Mesendoderm (in vitro differentiated cells): ENCODE data around the gene ST7.

Source experiments
- DNase-seq: peaks from one replicate; pipeline ENCODE4 v3.0.0; 2013
- H2AK5ac ChIP-seq: 2 replicates; pipeline ENCODE4 v1.6.1; 2013; ENCODE audit warnings: low read length, inconsistent platforms
- H2BK120ac ChIP-seq: 2 replicates; pipeline ENCODE4 v1.6.1; 2013; ENCODE audit warnings: low read depth, mild to moderate bottlenecking, low read length, moderate library complexity, mixed read lengths
- H2BK15ac ChIP-seq: replicated peaks from 2 replicates; pipeline ENCODE4 v1.6.1; 2013; ENCODE audit warnings: low read depth, mild to moderate bottlenecking, moderate library complexity
- H2BK5ac ChIP-seq: 2 replicates; pipeline ENCODE4 v1.6.1; 2013; ENCODE audit warnings: low read length, inconsistent platforms
- H3K18ac ChIP-seq: 2 replicates; pipeline ENCODE4 v1.6.1; 2013; ENCODE audit warnings: mild to moderate bottlenecking, low read length, mixed read lengths
- H3K23ac ChIP-seq: one replicate; pipeline ENCODE4 v1.6.1; 2013; ENCODE audit warnings: low read length
- H3K27ac ChIP-seq: 2 replicates; pipeline ENCODE4 v1.5.1; 2013; ENCODE audit warnings: low read depth, mild to moderate bottlenecking, inconsistent platforms, low read length, moderate library complexity
- H3K27me3 ChIP-seq: 2 replicates; pipeline ENCODE4 v1.6.1; 2013; ENCODE audit warnings: low read length, control low read depth, mild to moderate bottlenecking, inconsistent platforms; ENCODE audit not compliant: insufficient read depth, poor library complexity
- H3K36me3 ChIP-seq: 2 replicates; pipeline ENCODE4 v1.6.1; 2013; ENCODE audit warnings: low read length, inconsistent platforms; ENCODE audit not compliant: control insufficient read depth, insufficient read depth
- H3K4ac ChIP-seq: one replicate; pipeline ENCODE4 v1.6.1; 2013; ENCODE audit warnings: low read depth, mild to moderate bottlenecking, low read length, moderate library complexity
- H3K4me1 ChIP-seq: 2 replicates; pipeline ENCODE4 v1.6.1; 2013; ENCODE audit warnings: low read depth, low read length, inconsistent platforms; ENCODE audit not compliant: control insufficient read depth
- H3K4me2 ChIP-seq: 2 replicates; pipeline ENCODE4 v1.6.1; 2013; ENCODE audit warnings: low read length
- H3K4me3 ChIP-seq: 2 replicates; pipeline ENCODE4 v1.5.1; 2013; ENCODE audit warnings: mild to moderate bottlenecking, low read length
- H3K56ac ChIP-seq: one replicate; pipeline ENCODE4 v1.6.1; 2013; ENCODE audit warnings: low read length
- H3K79me1 ChIP-seq: 2 replicates; pipeline ENCODE4 v1.6.1; 2013; ENCODE audit warnings: low read length, inconsistent platforms
- H3K79me2 ChIP-seq: 2 replicates; pipeline ENCODE4 v1.6.1; 2013; ENCODE audit warnings: mild to moderate bottlenecking, low read length; ENCODE audit not compliant: control insufficient read depth, insufficient read depth
- H3K9ac ChIP-seq: 2 replicates; pipeline ENCODE4 v1.6.1; 2013; ENCODE audit warnings: low read length, inconsistent platforms
- H4K5ac ChIP-seq: one replicate; pipeline ENCODE4 v1.6.1; 2013; ENCODE audit warnings: low read length
- H4K8ac ChIP-seq: one replicate; pipeline ENCODE4 v1.6.1; 2013; ENCODE audit warnings: low read depth, mild to moderate bottlenecking, control low read depth, low read length, moderate library complexity
- WGBS: extraction: QIAGEN DNeasy Blood & Tissue Kit; methylation state at CpG from one replicate; pipeline ENCODE4 v1.1.7; 2013; ENCODE audit warnings: low lambda C conversion rate, missing lambda C conversion rate; ENCODE audit not compliant: insufficient coverage; ENCODE audit errors: extremely low coverage; 5-methylcytosine and 5-hydroxymethylcytosine counted together

The ST7 gene

GRCh38 chr7:117264716-117265115 lies 311.4 kb downstream of the ST7 start:
- no peak overlapping the region for H3K27ac ChIP-seq
- no peak overlapping the region for H3K9ac ChIP-seq
- no peak overlapping the region for H3K4me2 ChIP-seq
- H3K4me1 ChIP-seq: no peaks in the 10 kb centered on the region
- H3K4me3 ChIP-seq: no peak overlapping the region
- H4K8ac ChIP-seq: no peak overlapping the region
- no peak overlapping the region for H3K56ac ChIP-seq
- no peak for DNase-seq
- H2BK120ac ChIP-seq: no peak overlapping the region
- no peak overlapping the region for H3K23ac ChIP-seq
- no CpG with 5 or more reads among the region's 1 CpG for WGBS
- no peaks in the 10 kb centered on the region for H3K79me2 ChIP-seq
- no peak overlapping the region for H3K4ac ChIP-seq
- H2AK5ac ChIP-seq: no peak overlapping the region
- no peak overlapping the region for H2BK5ac ChIP-seq
- no peak overlapping the region for H3K18ac ChIP-seq
- no peaks in the 10 kb centered on the region for H3K79me1 ChIP-seq
- no peaks in the 10 kb centered on the region for H3K36me3 ChIP-seq
- no peak overlapping the region for H4K5ac ChIP-seq
- no peak overlapping the region for H2BK15ac ChIP-seq
- no peaks in the 10 kb centered on the region for H3K27me3 ChIP-seq

DNA sequence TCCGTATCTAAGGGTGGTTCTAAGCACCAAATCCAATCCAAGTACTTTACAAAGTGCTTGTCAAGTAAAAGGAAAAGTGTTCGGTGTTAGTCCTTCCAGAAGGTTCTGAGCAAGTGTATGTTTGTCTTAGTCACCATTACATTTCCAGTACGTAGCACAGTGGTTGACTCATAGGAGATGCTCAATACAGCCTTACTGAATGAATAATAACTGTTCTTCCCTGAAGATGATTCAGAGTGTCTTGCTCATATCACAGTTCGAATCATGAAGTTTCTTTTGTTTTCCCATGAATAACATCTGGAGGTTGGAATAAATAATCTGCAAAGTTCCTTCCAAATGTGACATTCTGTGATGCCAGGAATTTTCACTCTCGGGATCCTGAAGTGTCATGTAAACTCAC lies 316.1 kb downstream of the ST7 start:
- H3K4me2 ChIP-seq: no peak overlapping the region

DNA sequence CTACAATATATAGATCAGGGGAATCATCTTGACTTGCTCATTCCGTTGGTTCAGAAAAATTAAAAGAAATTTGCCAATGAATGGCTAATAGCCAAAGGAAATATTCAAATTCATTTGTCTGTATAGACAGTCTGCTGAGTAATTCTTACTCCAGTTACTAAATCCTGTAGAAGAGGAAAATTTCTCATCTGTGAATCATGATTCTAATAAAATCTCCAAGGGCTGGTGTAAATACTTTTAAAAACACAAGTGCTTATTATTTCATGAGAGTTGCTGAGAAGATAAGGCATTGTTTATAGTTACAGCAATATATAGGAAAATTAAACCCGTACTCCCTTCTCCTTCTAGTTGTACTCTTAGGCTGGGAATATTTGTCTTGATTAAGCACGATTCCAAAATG lies 316.6 kb downstream of the ST7 start:
- no peak overlapping the region for H3K56ac ChIP-seq
- H3K27me3 ChIP-seq: no peaks in the 10 kb centered on the region
- no peak overlapping the region for H3K4me3 ChIP-seq
- no peak overlapping the region for H3K27ac ChIP-seq
- H3K79me2 ChIP-seq: no peaks in the 10 kb centered on the region
- no peaks in the 10 kb centered on the region for H3K4me1 ChIP-seq
- no peaks in the 10 kb centered on the region for H3K79me1 ChIP-seq
- H3K4me2 ChIP-seq: no peak overlapping the region
- no peak overlapping the region for H2BK5ac ChIP-seq
- no peak overlapping the region for H2BK120ac ChIP-seq
- H3K4ac ChIP-seq: no peak overlapping the region
- no peak overlapping the region for H3K18ac ChIP-seq
- no peak overlapping the region for H2AK5ac ChIP-seq
- H4K8ac ChIP-seq: no peak overlapping the region
- no CpG with 5 or more reads among the region's 3 CpGs for WGBS
- no peak overlapping the region for H3K23ac ChIP-seq
- H3K9ac ChIP-seq: no peak overlapping the region
- no peak overlapping the region for H4K5ac ChIP-seq
- H2BK15ac ChIP-seq: no peak overlapping the region
- H3K36me3 ChIP-seq: no peaks in the 10 kb centered on the region
- no peak for DNase-seq

More for the DNA sequence above, 316.1 kb downstream of the ST7 start:
- H3K23ac ChIP-seq: no peak overlapping the region
- no peak overlapping the region for H3K4me3 ChIP-seq
- no peak overlapping the region for H3K4ac ChIP-seq
- no peak overlapping the region for H3K9ac ChIP-seq
- no peak overlapping the region for H2BK15ac ChIP-seq
- no peak overlapping the region for H4K5ac ChIP-seq
- H2BK120ac ChIP-seq: no peak overlapping the region
- no peaks in the 10 kb centered on the region for H3K27me3 ChIP-seq
- no peak overlapping the region for H2BK5ac ChIP-seq
- H3K4me1 ChIP-seq: no peaks in the 10 kb centered on the region
- H3K36me3 ChIP-seq: no peaks in the 10 kb centered on the region
- no peak overlapping the region for H3K27ac ChIP-seq
- no peaks in the 10 kb centered on the region for H3K79me1 ChIP-seq
- no peak overlapping the region for H4K8ac ChIP-seq
- H3K18ac ChIP-seq: no peak overlapping the region
- no peaks in the 10 kb centered on the region for H3K79me2 ChIP-seq
- WGBS: no CpG with 5 or more reads among the region's 5 CpGs
- no peak for DNase-seq
- H3K56ac ChIP-seq: no peak overlapping the region
- no peak overlapping the region for H2AK5ac ChIP-seq

- H2AK5ac ChIP-seq: no peak overlapping the region
- no CpG with 5 or more reads among the region's 9 CpGs for WGBS
- H4K8ac ChIP-seq: no peak overlapping the region
- H3K36me3 ChIP-seq: no peaks in the 10 kb centered on the region
- H3K79me2 ChIP-seq: no peaks in the 10 kb centered on the region
- H3K27ac ChIP-seq: no peak overlapping the region
- H3K4me2 ChIP-seq: no peak overlapping the region
- H3K4me1 ChIP-seq: no peaks in the 10 kb centered on the region
- H3K4me3 ChIP-seq: no peak overlapping the region
- H3K23ac ChIP-seq: no peak overlapping the region
- no peak overlapping the region for H4K5ac ChIP-seq
- H3K4ac ChIP-seq: no peak overlapping the region
- no peak overlapping the region for H3K56ac ChIP-seq
- H3K9ac ChIP-seq: no peak overlapping the region
- H2BK120ac ChIP-seq: no peak overlapping the region
- H3K18ac ChIP-seq: no peak overlapping the region
- no peaks in the 10 kb centered on the region for H3K27me3 ChIP-seq
- no peak for DNase-seq
- no peak overlapping the region for H2BK15ac ChIP-seq
- H2BK5ac ChIP-seq: no peak overlapping the region
- H3K79me1 ChIP-seq: no peaks in the 10 kb centered on the region
Measured at GRCh38 chr7:117270371-117270770, 317.1 kb downstream of the ST7 start.

- WGBS: no CpG with 5 or more reads among the region's 3 CpGs
- no peak overlapping the region for H2BK5ac ChIP-seq
- no peak overlapping the region for H2BK120ac ChIP-seq
- no peak overlapping the region for H3K4me3 ChIP-seq
- no peak overlapping the region for H4K5ac ChIP-seq
- H3K79me1 ChIP-seq: no peaks in the 10 kb centered on the region
- H3K56ac ChIP-seq: no peak overlapping the region
- DNase-seq: no peak
- no peak overlapping the region for H3K27ac ChIP-seq
- H3K23ac ChIP-seq: no peak overlapping the region
- no peak overlapping the region for H3K4ac ChIP-seq
- H3K18ac ChIP-seq: no peak overlapping the region
- H3K36me3 ChIP-seq: no peaks in the 10 kb centered on the region
- no peaks in the 10 kb centered on the region for H3K79me2 ChIP-seq
- H3K9ac ChIP-seq: no peak overlapping the region
- no peak overlapping the region for H2AK5ac ChIP-seq
- no peaks in the 10 kb centered on the region for H3K27me3 ChIP-seq
- H3K4me2 ChIP-seq: no peak overlapping the region
- H2BK15ac ChIP-seq: no peak overlapping the region
- H3K4me1 ChIP-seq: no peaks in the 10 kb centered on the region
- no peak overlapping the region for H4K8ac ChIP-seq
Measured at GRCh38 chr7:117271566-117271965, 318.3 kb downstream of the ST7 start.

GRCh38 chr7:117272017-117272759 lies 318.9 kb downstream of the ST7 start:
- Histone ChIP-seq H2BK120ac (no peak overlapping the region), H3K4me2 (no peak overlapping the region), H2BK5ac (no peak overlapping the region), H3K36me3 (no peaks in the 10 kb centered on the region), H4K5ac (no peak overlapping the region), H3K18ac (no peak overlapping the region), H3K56ac (no peak overlapping the region), H3K9ac (no peak overlapping the region), H3K4ac (no peak overlapping the region), H3K23ac (no peak overlapping the region), H3K79me2 (no peaks in the 10 kb centered on the region), H3K79me1 (no peaks in the 10 kb centered on the region), H4K8ac (no peak overlapping the region), H3K4me3 (no peak overlapping the region), H3K27me3 (no peaks in the 10 kb centered on the region), H3K4me1 (no peaks in the 10 kb centered on the region), H2BK15ac (no peak overlapping the region), H2AK5ac (no peak overlapping the region), H3K27ac (no peak overlapping the region)
- DNase-seq: no peak
- WGBS: no CpG with 5 or more reads among the region's 2 CpGs
